ENCODE data around the gene SPATC1L.

Gene SPATC1L

DNA sequence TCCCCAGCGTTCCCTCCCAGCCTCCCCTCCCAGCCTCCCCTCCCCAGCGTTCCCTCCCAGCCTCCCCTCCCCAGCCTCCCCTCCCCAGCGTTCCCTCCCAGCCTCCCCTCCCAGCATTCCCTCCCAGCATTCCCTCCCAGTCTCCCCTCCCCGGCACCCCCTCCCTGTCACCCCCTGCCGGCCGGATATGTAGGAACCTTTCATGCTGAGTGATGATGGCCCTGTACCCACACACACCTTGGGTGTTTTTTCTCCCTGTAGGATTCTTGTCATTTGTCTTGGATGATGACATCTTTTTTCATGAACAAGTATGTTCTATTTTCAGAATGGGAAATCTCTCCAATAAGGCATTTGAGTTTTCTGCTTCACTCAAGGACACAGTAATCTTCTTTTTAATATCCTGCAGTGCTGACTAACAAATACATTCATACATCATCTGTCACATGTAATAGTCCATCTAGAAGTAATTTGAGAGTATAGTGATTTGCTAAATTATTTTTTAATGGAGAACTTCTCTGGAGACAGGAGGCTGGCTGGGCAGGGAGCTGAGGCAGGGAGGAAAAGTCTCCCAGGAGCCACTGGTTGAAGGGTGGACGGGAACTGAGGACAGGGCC, 48.4 kb downstream of the SPATC1L start:
- TF ChIP-seq, protein P1, sequence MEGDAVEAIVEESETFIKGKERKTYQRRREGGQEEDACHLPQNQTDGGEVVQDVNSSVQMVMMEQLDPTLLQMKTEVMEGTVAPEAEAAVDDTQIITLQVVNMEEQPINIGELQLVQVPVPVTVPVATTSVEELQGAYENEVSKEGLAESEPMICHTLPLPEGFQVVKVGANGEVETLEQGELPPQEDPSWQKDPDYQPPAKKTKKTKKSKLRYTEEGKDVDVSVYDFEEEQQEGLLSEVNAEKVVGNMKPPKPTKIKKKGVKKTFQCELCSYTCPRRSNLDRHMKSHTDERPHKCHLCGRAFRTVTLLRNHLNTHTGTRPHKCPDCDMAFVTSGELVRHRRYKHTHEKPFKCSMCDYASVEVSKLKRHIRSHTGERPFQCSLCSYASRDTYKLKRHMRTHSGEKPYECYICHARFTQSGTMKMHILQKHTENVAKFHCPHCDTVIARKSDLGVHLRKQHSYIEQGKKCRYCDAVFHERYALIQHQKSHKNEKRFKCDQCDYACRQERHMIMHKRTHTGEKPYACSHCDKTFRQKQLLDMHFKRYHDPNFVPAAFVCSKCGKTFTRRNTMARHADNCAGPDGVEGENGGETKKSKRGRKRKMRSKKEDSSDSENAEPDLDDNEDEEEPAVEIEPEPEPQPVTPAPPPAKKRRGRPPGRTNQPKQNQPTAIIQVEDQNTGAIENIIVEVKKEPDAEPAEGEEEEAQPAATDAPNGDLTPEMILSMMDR (conservative IDR thresholded peaks at IDR 0.05; ENCODE audit: control insufficient read depth, insufficient read depth, low read depth, low read length): peak; percentile 12
- DNase-seq (ENCODE audit: low read depth): peak; percentile 21
- no peak overlapping the region for H3K4me3 ChIP-seq (ENCODE audit: control insufficient read depth, low read depth, low read length)

DNA sequence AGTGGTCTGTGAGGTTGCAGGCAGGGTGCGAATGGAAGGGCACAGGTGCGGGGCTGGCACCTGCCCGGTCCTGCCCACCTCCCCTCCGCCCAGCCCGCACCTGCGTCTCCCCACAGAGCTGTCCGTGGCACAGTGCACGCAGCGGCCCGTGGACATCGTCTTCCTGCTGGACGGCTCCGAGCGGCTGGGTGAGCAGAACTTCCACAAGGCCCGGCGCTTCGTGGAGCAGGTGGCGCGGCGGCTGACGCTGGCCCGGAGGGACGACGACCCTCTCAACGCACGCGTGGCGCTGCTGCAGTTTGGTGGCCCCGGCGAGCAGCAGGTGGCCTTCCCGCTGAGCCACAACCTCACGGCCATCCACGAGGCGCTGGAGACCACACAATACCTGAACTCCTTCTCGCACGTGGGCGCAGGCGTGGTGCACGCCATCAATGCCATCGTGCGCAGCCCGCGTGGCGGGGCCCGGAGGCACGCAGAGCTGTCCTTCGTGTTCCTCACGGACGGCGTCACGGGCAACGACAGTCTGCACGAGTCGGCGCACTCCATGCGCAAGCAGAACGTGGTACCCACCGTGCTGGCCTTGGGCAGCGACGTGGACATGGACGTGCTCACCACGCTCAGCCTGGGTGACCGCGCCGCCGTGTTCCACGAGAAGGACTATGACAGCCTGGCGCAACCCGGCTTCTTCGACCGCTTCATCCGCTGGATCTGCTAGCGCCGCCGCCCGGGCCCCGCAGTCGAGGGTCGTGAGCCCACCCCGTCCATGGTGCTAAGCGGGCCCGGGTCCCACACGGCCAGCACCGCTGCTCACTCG, 52.2 kb downstream of the SPATC1L start:
- DNase-seq (ENCODE audit: low read depth): peak; percentile 44
- H3K4me3 ChIP-seq (ENCODE audit: control insufficient read depth, low read depth, low read length): no peak overlapping the region
- TF ChIP-seq, protein P1 (conservative IDR thresholded peaks at IDR 0.05; ENCODE audit: control insufficient read depth, insufficient read depth, low read depth, low read length): no peak

DNA sequence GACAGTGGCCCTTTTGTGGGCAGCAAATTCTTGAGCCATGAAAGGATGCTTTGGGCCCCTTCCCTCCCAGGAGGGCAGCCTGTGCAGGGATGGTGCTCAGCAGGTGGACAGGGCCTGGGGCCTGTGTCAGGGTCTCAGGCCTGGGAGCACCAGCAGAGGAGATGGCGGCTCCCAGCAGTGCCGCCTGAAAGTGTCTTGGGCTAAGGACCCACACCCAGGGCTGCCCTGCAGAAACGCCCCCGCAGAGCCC, 52.7 kb downstream of the SPATC1L start:
- TF ChIP-seq, protein P1 (conservative IDR thresholded peaks at IDR 0.05; ENCODE audit: control insufficient read depth, insufficient read depth, low read depth, low read length): no peak
- DNase-seq (ENCODE audit: low read depth): peak; percentile 54
- no peak overlapping the region for H3K4me3 ChIP-seq (ENCODE audit: control insufficient read depth, low read depth, low read length)

DNA sequence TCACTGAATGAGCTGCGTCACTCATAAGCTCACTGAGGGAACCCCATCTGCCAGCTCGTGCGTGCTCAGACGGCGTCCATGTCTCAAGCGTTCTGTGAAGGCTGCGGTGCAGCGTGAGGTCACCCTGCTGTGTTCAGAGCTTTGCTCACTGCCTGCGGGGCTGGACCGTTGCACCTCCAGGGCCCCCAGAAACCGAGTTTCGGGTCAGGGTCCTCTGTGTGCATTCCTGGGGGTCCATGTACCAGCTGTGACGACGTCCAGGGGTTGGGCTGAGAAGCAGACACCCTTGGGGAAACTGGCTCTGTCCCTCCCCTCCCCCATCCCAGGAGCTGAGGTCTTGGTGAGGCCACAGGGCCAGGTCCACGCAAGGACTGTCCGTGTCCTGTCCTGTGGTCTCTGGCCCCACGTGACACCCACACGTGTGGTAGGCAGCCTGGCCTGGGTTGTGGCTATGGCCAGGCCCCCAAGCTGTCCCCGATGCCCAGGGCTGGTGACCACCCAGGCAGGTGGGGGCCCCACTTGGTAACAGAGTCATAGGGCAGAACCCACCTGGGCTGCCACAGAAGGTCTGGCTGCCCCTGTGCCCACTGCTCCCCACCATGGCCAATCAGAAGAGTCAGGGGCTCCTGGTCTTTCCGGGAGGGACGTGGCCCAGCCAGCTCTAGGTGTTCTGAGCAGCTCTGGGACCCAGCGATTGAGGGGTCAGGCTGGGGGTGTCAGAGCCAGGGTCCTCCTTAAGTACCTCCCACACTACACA, 53.2 kb downstream of the SPATC1L start:
- H3K4me3 ChIP-seq (ENCODE audit: control insufficient read depth, low read depth, low read length): no peak overlapping the region
- DNase-seq (ENCODE audit: low read depth): peak; percentile 63
- TF ChIP-seq, protein P1 (conservative IDR thresholded peaks at IDR 0.05; ENCODE audit: control insufficient read depth, insufficient read depth, low read depth, low read length): no peak

- TF ChIP-seq, protein P1 (conservative IDR thresholded peaks at IDR 0.05; ENCODE audit: control insufficient read depth, insufficient read depth, low read depth, low read length): no peak
- no peak overlapping the region for H3K4me3 ChIP-seq (ENCODE audit: control insufficient read depth, low read depth, low read length)
- DNase-seq (ENCODE audit: low read depth): peak; percentile 19
Observed at GRCh38 chr21:46129846-46130651, 54.2 kb downstream of the SPATC1L start.

GRCh38 chr21:46128933-46129571, 55.2 kb downstream of the SPATC1L start:
- no peak overlapping the region for H3K4me3 ChIP-seq (ENCODE audit: control insufficient read depth, low read depth, low read length)
- peak; percentile 32 for DNase-seq (ENCODE audit: low read depth)
- TF ChIP-seq, protein P1 (conservative IDR thresholded peaks at IDR 0.05; ENCODE audit: control insufficient read depth, insufficient read depth, low read depth, low read length): no peak

All from fibroblast of mammary gland (primary cell).